H1 (cell line): ENCODE results near the gene SLC8A3.

ENCODE experiments used
- ATF2 ChIP-seq: IDR thresholded peaks from 2 replicates; pipeline ENCODE4 v1.6.1; 2012; ENCODE audit warnings: low read length, inconsistent platforms
- CBX5 ChIP-seq: fragments of 300-800, 300-1000 bp; sonication (generic); IDR thresholded peaks from 2 replicates; pipeline ENCODE4 v1.7.1; 2016; ENCODE audit warnings: antibody characterized with exemption, low read length, low read depth
- CHD2 ChIP-seq: IDR thresholded peaks from 2 replicates; pipeline ENCODE4 v1.6.1; 2012; ENCODE audit warnings: low read length, improper control_type of control experiment
- CTCF ChIP-seq, 3 experiments: IDR thresholded peaks; 1 replicate in 2 of 3; 2 replicates in 1 of 3; pipeline versions ENCODE4 v1.5.1 to v1.6.1; 2011; ENCODE audit warnings: low read length in 3 of 3, mild to moderate bottlenecking in 3 of 3, inconsistent platforms in 2 of 3, low read depth in 1 of 3, moderate library complexity in 1 of 3; ENCODE audit not compliant: insufficient read depth in 1 of 3; ENCODE audit errors: control extremely low read depth in 1 of 3
- EGR1 ChIP-seq: IDR thresholded peaks from 2 replicates; pipeline ENCODE4 v1.6.1; 2011; ENCODE audit warnings: low read depth, low read length, borderline replicate concordance
- EZH2 ChIP-seq: fragments of 200-600 bp; sonication (generic); IDR thresholded peaks from 2 replicates; pipeline ENCODE4 v1.7.1; 2012; ENCODE audit warnings: low read depth, mild to moderate bottlenecking, moderate library complexity, low read length, inconsistent platforms; ENCODE audit not compliant: severe bottlenecking
- GABPA ChIP-seq: IDR thresholded peaks from 2 replicates; pipeline ENCODE4 v1.6.1; 2011; ENCODE audit warnings: mild to moderate bottlenecking, low read length, moderate library complexity, borderline replicate concordance; ENCODE audit not compliant: insufficient read depth
- HDAC6 ChIP-seq: IDR thresholded peaks from one replicate; pipeline ENCODE4 v1.7.1; 2012; ENCODE audit warnings: low read depth, mild to moderate bottlenecking, inconsistent platforms, low read length, moderate library complexity
- JUND ChIP-seq: IDR thresholded peaks from 2 replicates; pipeline ENCODE4 v1.6.1; 2011; ENCODE audit warnings: mild to moderate bottlenecking, improper control_type of control experiment, low read length
- POLR2A ChIP-seq, 2 experiments: IDR thresholded peaks; 1 replicate in 1 of 2; 2 replicates in 1 of 2; pipeline ENCODE4 v1.6.1; 2011; ENCODE audit warnings: low read depth in 2 of 2, low read length in 2 of 2, mild to moderate bottlenecking in 2 of 2; ENCODE audit errors: control extremely low read depth in 1 of 2
- POLR2AphosphoS5 ChIP-seq: IDR thresholded peaks from 2 replicates; pipeline ENCODE4 v1.6.1; 2011; ENCODE audit warnings: low read depth, low read length
- RBBP5 ChIP-seq: IDR thresholded peaks from 2 replicates; pipeline ENCODE4 v1.7.1; 2012; ENCODE audit warnings: low read depth, mild to moderate bottlenecking, inconsistent platforms, low read length, moderate library complexity, borderline replicate concordance
- ZNF274 ChIP-seq: IDR thresholded peaks from 2 replicates; pipeline ENCODE4 v1.7.0; 2012; ENCODE audit warnings: low read length, borderline replicate concordance; ENCODE audit errors: extremely low read depth

- no peak for TF ChIP-seq ATF2
- TF ChIP-seq CTCF (IDR thresholded peaks at IDR 0.05; ENCODE audit: control extremely low read depth in 1 of 3, insufficient read depth in 1 of 3, low read depth in 1 of 3, low read length in 3 of 3): no peak
- no peak for TF ChIP-seq EGR1
- TF ChIP-seq ZNF274: no peak
- TF ChIP-seq EZH2: no peak
- no peak for TF ChIP-seq GABPA
- TF ChIP-seq JUND: no peak
- TF ChIP-seq HDAC6: no peak
- TF ChIP-seq RBBP5: no peak
- no peak for TF ChIP-seq POLR2AphosphoS5
- no peak for TF ChIP-seq CBX5
- no peak for TF ChIP-seq POLR2A (IDR thresholded peaks at IDR 0.05; ENCODE audit: control extremely low read depth in 1 of 2, low read depth in 2 of 2, low read length in 2 of 2)
- TF ChIP-seq CHD2: no peak
These were observed 169.1 kb downstream of the SLC8A3 start for GRCh38 chr14:70019695-70020094.
